K562 (cell line): ENCODE measurements around the gene CAPN12. TPM values are rescaled to one million over a fixed set of nuclear protein-coding genes. Genes with fewer than 3 reads are reported as not detected.

Experiments used
- ATAC-seq: fragments of 200-7000 bp; cut with Tn5 transposase; 3 replicates; pipeline ENCODE4 v1.9.1; 2020; ENCODE audit warnings: moderate library complexity
- Bru-seq: library from RNA; stranded (reverse); fragments of 400-500 nt; gene quantifications from one replicate; lab custom pipeline; 2021; lab: Mats Ljungman, UMichigan
- BruChase-seq, 2 experiments: library from RNA; stranded (reverse); fragments of 400-500 nt; gene quantifications; one replicate each; lab custom pipeline; 2021; lab: Mats Ljungman, UMichigan
- BruUV-seq: library from RNA; stranded (reverse); fragments of 400-500 nt; replicated peaks from 2 replicates; lab custom pipeline; 2021; lab: Mats Ljungman, UMichigan
- CTCF ChIA-PET: fragments of 300-600 bp; formaldehyde crosslinking; extraction: SDS; loops from one replicate; lab custom pipeline; 2021; ENCODE audit warnings: low intra/inter-chr PET ratio; lab: Yijun Ruan, JAX
- POLR2A ChIA-PET: fragments of 300-600, 350-650 bp; sonication (Branson Sonifier 250); formaldehyde crosslinking; extraction: SDS; loops from one replicate; lab custom pipeline; 2021; ENCODE audit warnings: antibody characterized with exemption, inconsistent platforms; lab: Yijun Ruan, JAX
- DNase-seq, 4 experiments: peaks; one replicate each; pipeline versions ENCODE4 v3.0.0 to v3.0.0-alpha.2; 2011 to 2018; ENCODE audit warnings: low spot score in 3 of 4, mixed read lengths in 3 of 4; ENCODE audit errors: extremely low read depth in 1 of 4
- FAIRE-seq: peaks from 2 replicates; lab custom pipeline; 2011; peaks lifted over from hg19 to GRCh38; lab: Jason Lieb, UNC
- H2AFZ ChIP-seq: 2 replicates; pipeline ENCODE4 v1.6.0; 2011; ENCODE audit warnings: low read depth, low read length, control low read depth, inconsistent platforms
- H3K27ac ChIP-seq: fragments of 200-600 bp; 3 replicates; pipeline ENCODE4 v1.8.0; 2011; ENCODE audit warnings: low read depth, mild to moderate bottlenecking, control low read depth, inconsistent platforms, low read length, moderate library complexity, mixed read lengths; ENCODE audit errors: extremely low read depth
- H3K27me3 ChIP-seq, 2 experiments: fragments of 300-600 bp in 1 of 2; 2 replicates in 1 of 2; 3 replicates in 1 of 2; pipeline versions ENCODE4 v1.6.0 to v1.8.0; 2011; ENCODE audit warnings: inconsistent platforms in 2 of 2, low read length in 2 of 2, mild to moderate bottlenecking in 1 of 2, mixed read lengths in 1 of 2, moderate library complexity in 1 of 2; ENCODE audit not compliant: control insufficient read depth in 2 of 2, insufficient read depth in 2 of 2
- H3K36me3 ChIP-seq: fragments of 300-600 bp; 3 replicates; pipeline ENCODE4 v1.8.0; 2011; ENCODE audit warnings: mild to moderate bottlenecking, low read length, inconsistent platforms; ENCODE audit not compliant: control insufficient read depth, insufficient read depth
- H3K4me1 ChIP-seq, 2 experiments: fragments of 200-600 bp in 1 of 2; replicated peaks in 1 of 2; 2 replicates in 1 of 2; 3 replicates in 1 of 2; pipeline versions ENCODE4 v1.5.1 to v1.8.0; 2011; ENCODE audit warnings: inconsistent platforms in 2 of 2, low read length in 2 of 2, mild to moderate bottlenecking in 1 of 2, mixed read lengths in 1 of 2, moderate library complexity in 1 of 2; ENCODE audit not compliant: control insufficient read depth in 2 of 2, insufficient read depth in 2 of 2
- H3K4me2 ChIP-seq: 2 replicates; pipeline ENCODE4 v1.6.1; 2011; ENCODE audit warnings: low read length, control low read depth, inconsistent platforms, mixed read lengths; ENCODE audit not compliant: insufficient read depth
- H3K4me3 ChIP-seq: fragments of 200-600 bp; sonication (generic), shearing (Covaris generic); 2 replicates; pipeline ENCODE4 v1.5.1; 2016; ENCODE audit warnings: control low read depth, inconsistent platforms
- H3K79me2 ChIP-seq: fragments of 200-600 bp; 3 replicates; pipeline ENCODE4 v1.8.0; 2011; ENCODE audit warnings: low read length, inconsistent platforms; ENCODE audit not compliant: control insufficient read depth, insufficient read depth
- H3K9ac ChIP-seq, 2 experiments: 2 replicates each; pipeline versions ENCODE4 v1.6.0 to v1.6.1; 2011; ENCODE audit warnings: low read depth in 2 of 2, low read length in 2 of 2, control low read depth in 1 of 2, inconsistent platforms in 1 of 2, mild to moderate bottlenecking in 1 of 2, mixed read lengths in 1 of 2; ENCODE audit not compliant: insufficient read depth in 1 of 2
- H3K9me1 ChIP-seq: one replicate; pipeline ENCODE4 v1.6.0; 2011; ENCODE audit warnings: inconsistent platforms, mild to moderate bottlenecking, low read length, moderate library complexity; ENCODE audit not compliant: control insufficient read depth, insufficient read depth
- H3K9me3 ChIP-seq: replicated peaks from 2 replicates; pipeline ENCODE4 v1.5.1; 2011; ENCODE audit warnings: low read depth, low read length, inconsistent platforms; ENCODE audit not compliant: control insufficient read depth, insufficient read depth
- H4K20me1 ChIP-seq: replicated peaks from 2 replicates; pipeline ENCODE4 v1.6.1; 2011; ENCODE audit warnings: low read length, inconsistent platforms, mixed read lengths; ENCODE audit not compliant: control insufficient read depth, insufficient read depth
- BCOR ChIP-seq: fragments of 450-650 bp; IDR thresholded peaks from 2 replicates; pipeline ENCODE4 v1.6.1; 2016
- CBX1 ChIP-seq: sonication (generic); IDR thresholded peaks from 2 replicates; pipeline ENCODE4 v1.6.1; 2016; ENCODE audit warnings: antibody characterized with exemption, low read depth, mild to moderate bottlenecking
- CREM ChIP-seq: IDR thresholded peaks from 2 replicates; pipeline ENCODE4 v1.6.1; 2014; ENCODE audit warnings: antibody characterized with exemption, low read depth
- EHMT2 ChIP-seq: fragments of 450-650 bp; IDR thresholded peaks from 2 replicates; pipeline ENCODE4 v1.6.1; 2018; ENCODE audit warnings: antibody characterized with exemption
- HDAC2 ChIP-seq: fragments of 450-650 bp; IDR thresholded peaks from 2 replicates; pipeline ENCODE4 v1.6.1; 2016; ENCODE audit warnings: mild to moderate bottlenecking
- KDM1A ChIP-seq, 2 experiments: fragments of 450-650 bp; IDR thresholded peaks; 2 replicates each; pipeline ENCODE4 v1.6.1; 2016; ENCODE audit warnings: mild to moderate bottlenecking in 2 of 2
- RBM25 ChIP-seq: fragments of 200-400 bp; formaldehyde crosslinking; IDR thresholded peaks from 2 replicates; pipeline ENCODE4 v1.6.1; 2018; ENCODE audit warnings: low read length, low read depth, moderate library complexity; ENCODE audit not compliant: severe bottlenecking
- RCOR1 ChIP-seq, 2 experiments: IDR thresholded peaks; 2 replicates each; pipeline ENCODE4 v1.6.1; 2012; ENCODE audit warnings: low read depth in 2 of 2, low read length in 2 of 2, borderline replicate concordance in 1 of 2, improper control_type of control experiment in 1 of 2
- SMARCA5 ChIP-seq: fragments of 450-650 bp; IDR thresholded peaks from 2 replicates; pipeline ENCODE4 v1.6.1; 2016
- U2AF2 ChIP-seq: fragments of 200-400 bp; formaldehyde crosslinking; optimal IDR thresholded peaks from 2 replicates; pipeline ENCODE3; 2017; ENCODE audit warnings: low read depth, mild to moderate bottlenecking, low read length
- ZFP36 ChIP-seq: fragments of 150-350 bp; IDR thresholded peaks from 2 replicates; pipeline ENCODE4 v1.6.1; 2018; ENCODE audit warnings: low read length, low read depth; ENCODE audit not compliant: partially characterized antibody
- ZNF79 ChIP-seq: fragments of 250-450 bp; sonication (Bioruptor Pico); IDR thresholded peaks from 2 replicates; pipeline ENCODE4 v1.4.0; 2020; ENCODE audit warnings: low read depth, mild to moderate bottlenecking, moderate library complexity
- WGBS: fragments of 100-300 bp; shearing (Covaris generic); methylation state at CpG from one replicate; pipeline ENCODE4 v1.1.6; 2016; ENCODE audit warnings: low coverage, mixed read lengths; ENCODE audit not compliant: insufficient coverage; ENCODE audit errors: missing lambda C conversion rate; 5-methylcytosine and 5-hydroxymethylcytosine counted together
- in situ Hi-C: fragments of 300-500 bp; cut with MboI; formaldehyde crosslinking; loops from 4 replicates; pipeline ENCODE4 v1.15.0; 2018; ENCODE audit warnings: inconsistent platforms, mixed read lengths
- intact Hi-C: fragments of 100-400 bp; cut with micrococcal nuclease; formaldehyde crosslinking; loops from 2 replicates; pipeline ENCODE4 v1.14.2; 2022
- long read RNA-seq, 3 experiments: library from polyadenylated mRNA in 2 of 3; library from RNA in 1 of 3; unstranded in 2 of 3; stranded (forward) in 1 of 3; transcript quantifications; one replicate each; pipeline ENCODE4 v2.0.0, GENCODE V29; 2019 to 2022
- polyA minus RNA-seq, 3 experiments: library from RNA; depleted of rRNA, polyadenylated mRNA; stranded (reverse); fragments of >200 nt; gene quantifications; 2 replicates each; pipeline ENCODE4 v1.2.3, GENCODE V29; 2011
- polyA plus RNA-seq, 8 experiments: library from polyadenylated mRNA; depleted of rRNA in 4 of 8; stranded (reverse) in 5 of 8; unstranded in 3 of 8; fragments of >200 nt; fragmentation: Nextera tagmentation in 2 of 8; fragmentation: Illumina TruSeq in 1 of 8; extraction: Ambion mirVana in 2 of 8; extraction: Trizol in 1 of 8; gene quantifications; 2 replicates each; pipeline versions ENCODE4 v1.2.1 to v1.2.3, GENCODE V29; 2011 to 2014; ENCODE audit warnings: inconsistent platforms in 1 of 8, missing spikeins in 1 of 8
- total RNA-seq, 7 experiments: library from RNA; depleted of rRNA in 6 of 7; stranded (reverse); fragments of >200 nt in 6 of 7; fragmentation: Illumina TruSeq in 2 of 7; extraction: Trizol in 2 of 7; gene quantifications; 2 replicates each; pipeline versions ENCODE4 v1.2.1 to v1.2.3, GENCODE V29; 2011 to 2021; ENCODE audit warnings: low replicate concordance in 1 of 7

The CAPN12 gene, protein sequence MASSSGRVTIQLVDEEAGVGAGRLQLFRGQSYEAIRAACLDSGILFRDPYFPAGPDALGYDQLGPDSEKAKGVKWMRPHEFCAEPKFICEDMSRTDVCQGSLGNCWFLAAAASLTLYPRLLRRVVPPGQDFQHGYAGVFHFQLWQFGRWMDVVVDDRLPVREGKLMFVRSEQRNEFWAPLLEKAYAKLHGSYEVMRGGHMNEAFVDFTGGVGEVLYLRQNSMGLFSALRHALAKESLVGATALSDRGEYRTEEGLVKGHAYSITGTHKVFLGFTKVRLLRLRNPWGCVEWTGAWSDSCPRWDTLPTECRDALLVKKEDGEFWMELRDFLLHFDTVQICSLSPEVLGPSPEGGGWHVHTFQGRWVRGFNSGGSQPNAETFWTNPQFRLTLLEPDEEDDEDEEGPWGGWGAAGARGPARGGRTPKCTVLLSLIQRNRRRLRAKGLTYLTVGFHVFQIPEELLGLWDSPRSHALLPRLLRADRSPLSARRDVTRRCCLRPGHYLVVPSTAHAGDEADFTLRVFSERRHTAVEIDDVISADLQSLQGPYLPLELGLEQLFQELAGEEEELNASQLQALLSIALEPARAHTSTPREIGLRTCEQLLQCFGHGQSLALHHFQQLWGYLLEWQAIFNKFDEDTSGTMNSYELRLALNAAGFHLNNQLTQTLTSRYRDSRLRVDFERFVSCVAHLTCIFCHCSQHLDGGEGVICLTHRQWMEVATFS
- 21.8 and 34.6 TPM in 2 replicates for total RNA-seq (2011; cell fraction: chromatin; rRNA removed; ENCODE audit: low replicate concordance)
- total RNA-seq (2011; cell fraction: nucleolus; rRNA removed), result 22.1 and 24.8 TPM in 2 replicates
- 16.0 and 28.2 TPM in 2 replicates for total RNA-seq (2011; cell fraction: nucleoplasm; rRNA removed)
- total RNA-seq (2014; rRNA removed), result 1.6 and 3.1 TPM in 2 replicates
- 0.89 and 1.2 TPM in 2 replicates for total RNA-seq (2014; rRNA removed; fragmentation: Illumina TruSeq; extraction: Trizol)
- total RNA-seq (2015; rRNA removed; fragmentation: Illumina TruSeq; extraction: Trizol), result 0.83 and 0.87 TPM in 2 replicates
- total RNA-seq (2021), result 3.7 and 4.8 TPM in 2 replicates
- polyA plus RNA-seq (2011; rRNA removed), result 6.8 and 14.8 TPM in 2 replicates
- polyA plus RNA-seq (2011; cell fraction: cytosol; rRNA removed), result 11.9 and 13.7 TPM in 2 replicates
- polyA plus RNA-seq (2011; cell fraction: nucleus; rRNA removed), result 61.9 and 73.0 TPM in 2 replicates
- 2.9 and 8.2 TPM in 2 replicates for polyA plus RNA-seq (2012)
- 3.4 and 4.7 TPM in 2 replicates for polyA plus RNA-seq (2014; fragmentation: Illumina TruSeq; extraction: Trizol)
- polyA plus RNA-seq (2014; fragmentation: Nextera tagmentation; extraction: Ambion mirVana), result 1 to 10 TPM in 1 of 2 experiments, under 1 TPM in 1; 0.84 to 1.0 TPM
- 5.6 and 7.0 TPM in 2 replicates for polyA plus RNA-seq (2014; rRNA removed)
- polyA minus RNA-seq (2011; rRNA and poly(A)+ RNA removed), result 1.2 and 1.3 TPM in 2 replicates
- polyA minus RNA-seq (2011; cell fraction: cytosol; rRNA and poly(A)+ RNA removed), result 2.8 and 4.4 TPM in 2 replicates
- 5.1 and 7.3 TPM in 2 replicates for polyA minus RNA-seq (2011; cell fraction: nucleus; rRNA and poly(A)+ RNA removed)
- percentile 34 among the genes with signal in this experiment for Bru-seq, nascent RNA
- BruChase-seq, experiment 1, labeled RNA remaining after a 2-hour chase, result percentile 22 among the genes with signal in this experiment
- percentile 26 among the genes with signal in this experiment for BruChase-seq, experiment 2, labeled RNA remaining after a 6-hour chase
- long read RNA-seq, experiment 1, partial matches to known transcripts, result 0 of 42 reads
- long read RNA-seq, experiment 1, other reads (novel, unspliced or antisense), result 41 of 42 reads
- long read RNA-seq, experiment 2, partial matches to known transcripts, result 1 of 2 reads
- long read RNA-seq, experiment 2, other reads (novel, unspliced or antisense), result 1 of 2 reads
- long read RNA-seq, experiment 3, partial matches to known transcripts, result 1 of 3 reads
- long read RNA-seq, experiment 3, other reads (novel, unspliced or antisense), result 2 of 3 reads

DNA sequence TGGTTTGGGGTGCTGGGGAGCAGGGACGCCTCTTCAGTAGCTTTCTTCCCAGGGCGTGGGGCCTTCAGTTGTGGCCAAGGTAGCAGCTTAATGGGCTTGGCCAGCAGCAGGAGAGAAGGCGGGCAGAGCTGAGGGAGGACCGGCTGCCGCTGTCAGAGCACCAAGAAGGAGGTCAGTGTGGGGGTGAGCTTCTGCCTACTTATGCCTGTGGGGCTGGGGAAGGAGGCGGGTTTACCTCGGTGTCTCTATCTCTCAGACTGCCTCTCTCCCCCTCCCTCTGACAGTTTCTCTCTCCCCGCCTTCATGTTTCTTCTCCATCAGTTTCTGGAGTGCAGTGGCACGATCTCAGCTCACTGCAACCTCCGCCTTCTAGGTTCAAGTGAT lies at the start of gene CAPN12:
Gene CAPN12 (minus strand): TSS at position 177 of the 384 bp plus-strand sequence. CDS start 309 bp downstream, outside the sequence.
- Histone ChIP-seq H3K4me1 (peaks cover 13 to 27% of the 10 kb centered on the region in 2 experiments; a peak in 4 of 5 replicates), H3K4me2 (no peak within 1 kb of the TSS; the same call in 1 of the 2 replicates), H3K4me3 (no peak within 1 kb of the TSS), H3K9me1 (no peaks in the 10 kb centered on the region), H3K9me3 (no peaks in the 10 kb centered on the region), H2AFZ (peak within 1 kb of the TSS; percentile 45; the same call in 1 of the 2 replicates), H3K36me3 (no peaks in the 10 kb centered on the region), H3K27ac (no peak within 1 kb of the TSS), H3K27me3 (no peaks in the 10 kb centered on the region), H4K20me1 (no peaks in the 10 kb centered on the region), H3K79me2 (no peaks in the 10 kb centered on the region), H3K9ac (peak within 1 kb of the TSS in 1 of 2 experiments; percentile 76; a peak in 2 of 4 replicates)
- no peak for TF ChIP-seq EHMT2
- peak; percentile 92 for TF ChIP-seq BCOR
- peak; percentile 72 to 80 for TF ChIP-seq KDM1A (IDR thresholded peaks at IDR 0.05)
- no peak for TF ChIP-seq ZFP36
- TF ChIP-seq SMARCA5, result 0 out of 2 replicates have a peak, but pooled peaks have one; percentile 43
- TF ChIP-seq U2AF2, result no peak
- TF ChIP-seq RCOR1 (IDR thresholded peaks at IDR 0.05; ENCODE audit: borderline replicate concordance in 1 of 2, low read depth in 2 of 2, low read length in 2 of 2), result peak in 1 of 2 experiments; percentile 62; a peak in 1 of 4 replicates
- TF ChIP-seq ZNF79 (CRISPR knock-in tag), result no peak
- 0 out of 2 replicates have a peak, but pooled peaks have one; percentile 26 for TF ChIP-seq CBX1
- no peak for TF ChIP-seq CREM
- TF ChIP-seq RBM25, result peak; percentile 73
- 0 out of 2 replicates have a peak, but pooled peaks have one; percentile 36 for TF ChIP-seq HDAC2
- ATAC-seq, result peak; percentile 28
- in situ Hi-C loops (no loop called here), intact Hi-C loops (no loop called here)
- FAIRE-seq, result peak; percentile 32
- 35% methylated on average over 7 of the region's 10 CpGs for WGBS
- POLR2A ChIA-PET, result interaction anchor here (0.5 to 1.0 kb wide), 3 partner anchors 50 to 874 kb away, joined by 3 to 4 read pairs (median 3); no protein-coding TSS in a partner anchor
- CTCF ChIA-PET, result no interaction called here
- peak in 2 of 4 experiments; percentile 40 to 51 for DNase-seq
- no TSS peak for BruUV-seq
